Activated CD8-positive, alpha-beta T cell treated with anti-CD3 and anti-CD28 coated beads, Interleukin-2, amount 10 ng/mL, durations not matched to agents 7 days and 5 days (primary cell): ENCODE data around the gene TBX1. TPM values are rescaled to one million over a fixed set of nuclear protein-coding genes. Genes with fewer than 3 reads are reported as not detected.

Source experiments
- ATAC-seq: fragments of 150-1000 bp; cut with Tn5 transposase; one replicate; pipeline ENCODE4 v1.10.0; 2021; ENCODE audit warnings: moderate library complexity
- CTCF ChIA-PET: fragments of 350-600 bp; sonication (Branson Sonifier 250); formaldehyde crosslinking; loops from one replicate; lab custom pipeline; 2021; ENCODE audit warnings: antibody characterized with exemption; lab: Charles Lee
- POLR2A ChIA-PET: fragments of 350-600 bp; sonication (Branson Sonifier 250); formaldehyde crosslinking; loops from one replicate; lab custom pipeline; 2021; ENCODE audit warnings: antibody characterized with exemption; lab: Charles Lee
- DNase-seq: peaks from one replicate; pipeline ENCODE4 v3.0.0-alpha.2; 2020
- H3K27ac Mint-ChIP-seq: one replicate; pipeline ENCODE4 v1.8.0; 2021; ENCODE audit warnings: mild to moderate bottlenecking, mixed read lengths
- H3K27me3 Mint-ChIP-seq: one replicate; pipeline ENCODE4 v1.8.0; 2021; ENCODE audit warnings: low read depth, mixed read lengths
- H3K36me3 Mint-ChIP-seq: one replicate; pipeline ENCODE4 v1.8.0; 2021; ENCODE audit warnings: low read depth, mixed read lengths
- H3K4me1 Mint-ChIP-seq: one replicate; pipeline ENCODE4 v1.8.0; 2021; ENCODE audit warnings: low read depth, mixed read lengths
- H3K4me3 Mint-ChIP-seq: one replicate; pipeline ENCODE4 v1.8.0; 2021; ENCODE audit warnings: mild to moderate bottlenecking, mixed read lengths
- H3K9me3 Mint-ChIP-seq: one replicate; pipeline ENCODE4 v1.8.0; 2022; ENCODE audit warnings: mixed read lengths; ENCODE audit not compliant: insufficient read depth
- total RNA-seq, 2 experiments: library from RNA; stranded (reverse); gene quantifications; one replicate each; pipeline ENCODE4 v1.2.3, GENCODE V29; 2021

TBX1 gene
- total RNA-seq, 2 experiments from 2014 or later = 1.2 to 1.5 TPM

- POLR2A ChIA-PET = no interaction called here
- no peak for ATAC-seq
- no peaks in the 10 kb centered on the region for H3K27me3 Mint-ChIP-seq
- no peak for DNase-seq
- CTCF ChIA-PET = interaction anchor here (1.4 kb wide), 1 partner anchor 10 kb away, joined by 3 read pairs; no protein-coding TSS in a partner anchor
- no peaks in the 10 kb centered on the region for H3K36me3 Mint-ChIP-seq
- no peak overlapping the region for H3K4me3 Mint-ChIP-seq
- peaks cover 2% of the 10 kb centered on the region for H3K4me1 Mint-ChIP-seq
- H3K27ac Mint-ChIP-seq = no peak overlapping the region
- H3K9me3 Mint-ChIP-seq = no peaks in the 10 kb centered on the region
Observed at GRCh38 chr22:19733755-19734154, 26.8 kb upstream of the TBX1 start.

GRCh38 chr22:19734163-19734562, 26.4 kb upstream of the TBX1 start:
- Mint-ChIP-seq H3K4me1 (peaks cover 2% of the 10 kb centered on the region), H3K9me3 (no peaks in the 10 kb centered on the region), H3K27me3 (no peaks in the 10 kb centered on the region), H3K4me3 (no peak overlapping the region), H3K27ac (no peak overlapping the region), H3K36me3 (no peaks in the 10 kb centered on the region)
- DNase-seq = no peak
- POLR2A ChIA-PET = no interaction called here
- CTCF ChIA-PET = interaction anchor here (1.4 kb wide), 1 partner anchor 10 kb away, joined by 3 read pairs; no protein-coding TSS in a partner anchor
- ATAC-seq = no peak

GRCh38 chr22:19734837-19735382, 25.7 kb upstream of the TBX1 start:
- H3K4me1 Mint-ChIP-seq = peaks cover 2% of the 10 kb centered on the region
- H3K27me3 Mint-ChIP-seq = no peaks in the 10 kb centered on the region
- POLR2A ChIA-PET = no interaction called here
- no peak overlapping the region for H3K4me3 Mint-ChIP-seq
- ATAC-seq = no peak
- CTCF ChIA-PET = interaction anchor here (1.2 kb wide), 1 partner anchor 175 kb away, joined by 4 read pairs; no protein-coding TSS in a partner anchor
- no peaks in the 10 kb centered on the region for H3K9me3 Mint-ChIP-seq
- H3K36me3 Mint-ChIP-seq = no peaks in the 10 kb centered on the region
- H3K27ac Mint-ChIP-seq = no peak overlapping the region
- no peak for DNase-seq

- POLR2A ChIA-PET = no interaction called here
- H3K4me1 Mint-ChIP-seq = no peaks in the 10 kb centered on the region
- H3K27me3 Mint-ChIP-seq = no peaks in the 10 kb centered on the region
- H3K9me3 Mint-ChIP-seq = no peaks in the 10 kb centered on the region
- H3K4me3 Mint-ChIP-seq = no peak overlapping the region
- no peak overlapping the region for H3K27ac Mint-ChIP-seq
- DNase-seq (no peak), ATAC-seq (no peak)
- H3K36me3 Mint-ChIP-seq = no peaks in the 10 kb centered on the region
- CTCF ChIA-PET = interaction anchor here (1.2 kb wide), 1 partner anchor 174 kb away, joined by 4 read pairs; no protein-coding TSS in a partner anchor
Observed at GRCh38 chr22:19735665-19736510, 24.7 kb upstream of the TBX1 start.

- Mint-ChIP-seq H3K36me3 (no peaks in the 10 kb centered on the region), H3K27ac (no peak overlapping the region), H3K9me3 (no peaks in the 10 kb centered on the region), H3K27me3 (no peaks in the 10 kb centered on the region), H3K4me3 (no peak overlapping the region), H3K4me1 (no peaks in the 10 kb centered on the region)
- ATAC-seq (no peak), DNase-seq (no peak)
- ChIA-PET CTCF (no interaction called here), POLR2A (no interaction called here)
Observed at GRCh38 chr22:19737846-19738663, 22.5 kb upstream of the TBX1 start.

GRCh38 chr22:19738664-19739447, 21.7 kb upstream of the TBX1 start:
- POLR2A ChIA-PET = no interaction called here
- Mint-ChIP-seq H3K4me3 (no peak overlapping the region), H3K36me3 (no peaks in the 10 kb centered on the region), H3K27ac (no peak overlapping the region), H3K9me3 (no peaks in the 10 kb centered on the region), H3K4me1 (no peaks in the 10 kb centered on the region), H3K27me3 (no peaks in the 10 kb centered on the region)
- DNase-seq (no peak), ATAC-seq (no peak)
- CTCF ChIA-PET = no interaction called here

GRCh38 chr22:19739448-19739895, 21.1 kb upstream of the TBX1 start:
- DNase-seq (no peak), ATAC-seq (no peak)
- no peak overlapping the region for H3K27ac Mint-ChIP-seq
- no peaks in the 10 kb centered on the region for H3K9me3 Mint-ChIP-seq
- H3K36me3 Mint-ChIP-seq = no peaks in the 10 kb centered on the region
- H3K4me1 Mint-ChIP-seq = no peaks in the 10 kb centered on the region
- H3K4me3 Mint-ChIP-seq = no peak overlapping the region
- ChIA-PET POLR2A (no interaction called here), CTCF (no interaction called here)
- no peaks in the 10 kb centered on the region for H3K27me3 Mint-ChIP-seq

- CTCF ChIA-PET = no interaction called here
- no peaks in the 10 kb centered on the region for H3K36me3 Mint-ChIP-seq
Observed at GRCh38 chr22:19739911-19740449, 20.6 kb upstream of the TBX1 start.

GRCh38 chr22:19740586-19740985, 20.0 kb upstream of the TBX1 start:
- Mint-ChIP-seq H3K27ac (no peak overlapping the region), H3K27me3 (no peaks in the 10 kb centered on the region), H3K9me3 (no peaks in the 10 kb centered on the region), H3K36me3 (no peaks in the 10 kb centered on the region), H3K4me3 (no peak overlapping the region), H3K4me1 (no peaks in the 10 kb centered on the region)
- POLR2A ChIA-PET = no interaction called here
- CTCF ChIA-PET = interaction anchor here (2.5 kb wide), 1 partner anchor 10 kb away, joined by 11 read pairs; no protein-coding TSS in a partner anchor
- ATAC-seq = no peak
- no peak for DNase-seq

More at GRCh38 chr22:19739911-19740449, 20.6 kb upstream of the TBX1 start:
- no peak overlapping the region for H3K4me3 Mint-ChIP-seq
- H3K27me3 Mint-ChIP-seq = no peaks in the 10 kb centered on the region
- no peaks in the 10 kb centered on the region for H3K4me1 Mint-ChIP-seq
- no peaks in the 10 kb centered on the region for H3K9me3 Mint-ChIP-seq
- no peak for DNase-seq
- ATAC-seq = no peak
- H3K27ac Mint-ChIP-seq = no peak overlapping the region
- POLR2A ChIA-PET = no interaction called here

- no peaks in the 10 kb centered on the region for H3K4me1 Mint-ChIP-seq
- no peak overlapping the region for H3K4me3 Mint-ChIP-seq
- no peaks in the 10 kb centered on the region for H3K9me3 Mint-ChIP-seq
- H3K27me3 Mint-ChIP-seq = no peaks in the 10 kb centered on the region
- ChIA-PET POLR2A (no interaction called here), CTCF (interaction anchor here (1.3 to 2.5 kb wide), 2 partner anchors 10 to 11 kb away, joined by 6 to 11 read pairs; no protein-coding TSS in a partner anchor)
- ATAC-seq (no peak), DNase-seq (no peak)
- H3K36me3 Mint-ChIP-seq = no peaks in the 10 kb centered on the region
- H3K27ac Mint-ChIP-seq = no peak overlapping the region
Observed at GRCh38 chr22:19741053-19741452, 19.5 kb upstream of the TBX1 start.
